Measurements from ENCODE around the gene ADCY10. TPM values are rescaled to one million over a fixed set of nuclear protein-coding genes. Genes with fewer than 3 reads are reported as not detected.

ADCY10 gene
- total RNA-seq, 1 experiment from 2014 or later: 0.20 TPM

DNA sequence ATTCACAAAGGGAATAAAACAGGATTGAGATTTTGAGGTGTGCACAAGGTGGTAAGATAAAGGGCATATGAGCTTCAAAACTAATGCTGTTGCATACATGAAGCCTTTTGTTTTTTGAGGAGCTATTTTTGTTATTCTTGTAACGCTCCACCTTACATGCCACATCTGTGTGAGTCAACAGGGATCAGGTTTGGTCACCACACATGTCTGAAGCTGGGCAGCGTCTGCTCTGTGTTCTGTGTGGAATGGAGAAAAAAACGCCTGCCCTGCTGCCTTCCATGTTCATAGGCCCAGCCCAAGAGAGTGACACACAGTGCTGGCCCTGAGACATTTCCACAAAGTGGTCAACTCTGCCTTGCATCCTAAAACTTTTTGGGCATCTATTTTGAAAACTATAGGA lies 124.4 kb downstream of the ADCY10 start:
- Mint-ChIP-seq H3K27ac (0 out of 7 replicates have a peak overlapping the region, but pooled peaks of 1 of the 3 experiments have one; percentile 5), H3K4me3 (no peak overlapping the region), H3K4me1 (peaks cover 0 to 14% of the 10 kb centered on the region in 2 experiments; a peak in 3 of 4 replicates), H3K27me3 (ENCODE audit: low read depth) (no peaks in the 10 kb centered on the region), H3K9me3 (no peaks in the 10 kb centered on the region), H3K36me3 (ENCODE audit: insufficient read depth in 1 of 3, low read depth in 3 of 3) (peaks cover 26 to 60% (median 48%) of the 10 kb centered on the region in 3 experiments; a peak in 6 of 7 replicates)
- no peak overlapping the region for H2BK120ac ChIP-seq (ENCODE audit: low read depth, low read length, poor library complexity, severe bottlenecking)
- no peak overlapping the region for H3K23ac ChIP-seq (ENCODE audit: insufficient read length, low read depth, low read length)
- no peak overlapping the region for H4K5ac ChIP-seq (ENCODE audit: insufficient read length, low read depth, low read length)
- no peaks in the 10 kb centered on the region for H3K23me2 ChIP-seq (ENCODE audit: insufficient read length, low read depth, low read length, poor library complexity, severe bottlenecking)
- 0 out of 2 replicates have a peak, but pooled peaks cover 2% of the 10 kb centered on the region for H3K4me1 ChIP-seq (ENCODE audit: insufficient read depth, low read length)
- H4K8ac ChIP-seq (replicated peaks; ENCODE audit: insufficient read length, low read depth, low read length): no peak overlapping the region
- H3K14ac ChIP-seq (ENCODE audit: insufficient read depth, low read length): no peak overlapping the region
- WGBS (ENCODE audit: extremely low coverage, insufficient read length, low lambda C conversion rate): no CpG with 5 or more reads among the region's 3 CpGs
- no peak for DNase-seq
- H3K18ac ChIP-seq (ENCODE audit: insufficient read length, low read depth, low read length): no peak overlapping the region
- no peak overlapping the region for H3K9ac ChIP-seq (ENCODE audit: extremely low read depth, insufficient read length, low read length)
- no peak overlapping the region for H2BK5ac ChIP-seq (ENCODE audit: insufficient read length, low read length)
- H3K9me3 ChIP-seq (ENCODE audit: control insufficient read depth, low read depth, low read length): no peaks in the 10 kb centered on the region
- H4K91ac ChIP-seq (ENCODE audit: insufficient read length, low read depth, low read length): no peak overlapping the region
- H3K27ac ChIP-seq (ENCODE audit: insufficient read length, low read depth, low read length): no peak overlapping the region
- H3K79me2 ChIP-seq (ENCODE audit: insufficient read depth, low read length): peaks cover 2% of the 10 kb centered on the region; the same call in 1 of the 2 replicates
- no peak overlapping the region for H3K4me2 ChIP-seq (ENCODE audit: insufficient read depth, insufficient read length, low read length)
- no peak overlapping the region for H2BK15ac ChIP-seq (ENCODE audit: low read depth, low read length)
- no peak overlapping the region for H2AFZ ChIP-seq (ENCODE audit: low read length)
- H2BK12ac ChIP-seq (ENCODE audit: insufficient read length, low read depth, low read length): no peak overlapping the region
- TF ChIP-seq, protein P1, sequence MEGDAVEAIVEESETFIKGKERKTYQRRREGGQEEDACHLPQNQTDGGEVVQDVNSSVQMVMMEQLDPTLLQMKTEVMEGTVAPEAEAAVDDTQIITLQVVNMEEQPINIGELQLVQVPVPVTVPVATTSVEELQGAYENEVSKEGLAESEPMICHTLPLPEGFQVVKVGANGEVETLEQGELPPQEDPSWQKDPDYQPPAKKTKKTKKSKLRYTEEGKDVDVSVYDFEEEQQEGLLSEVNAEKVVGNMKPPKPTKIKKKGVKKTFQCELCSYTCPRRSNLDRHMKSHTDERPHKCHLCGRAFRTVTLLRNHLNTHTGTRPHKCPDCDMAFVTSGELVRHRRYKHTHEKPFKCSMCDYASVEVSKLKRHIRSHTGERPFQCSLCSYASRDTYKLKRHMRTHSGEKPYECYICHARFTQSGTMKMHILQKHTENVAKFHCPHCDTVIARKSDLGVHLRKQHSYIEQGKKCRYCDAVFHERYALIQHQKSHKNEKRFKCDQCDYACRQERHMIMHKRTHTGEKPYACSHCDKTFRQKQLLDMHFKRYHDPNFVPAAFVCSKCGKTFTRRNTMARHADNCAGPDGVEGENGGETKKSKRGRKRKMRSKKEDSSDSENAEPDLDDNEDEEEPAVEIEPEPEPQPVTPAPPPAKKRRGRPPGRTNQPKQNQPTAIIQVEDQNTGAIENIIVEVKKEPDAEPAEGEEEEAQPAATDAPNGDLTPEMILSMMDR (conservative IDR thresholded peaks at IDR 0.05): no peak
- no peak overlapping the region for H2AK5ac ChIP-seq (ENCODE audit: insufficient read length, low read length)
- no peak overlapping the region for H2BK20ac ChIP-seq (ENCODE audit: low read depth, low read length, poor library complexity, severe bottlenecking)
- H3T11ph ChIP-seq (ENCODE audit: low read length): no peak overlapping the region
- no peak overlapping the region for H3K56ac ChIP-seq (ENCODE audit: insufficient read length, low read depth, low read length)
- no peaks in the 10 kb centered on the region for H3K79me1 ChIP-seq (ENCODE audit: insufficient read depth, low read depth, low read length, poor library complexity, severe bottlenecking)
- H3K27me3 ChIP-seq (ENCODE audit: insufficient read depth, low read length): no peaks in the 10 kb centered on the region
- no peak overlapping the region for H3K4ac ChIP-seq (ENCODE audit: low read depth, low read length)
- H4K20me1 ChIP-seq (ENCODE audit: control insufficient read depth, insufficient read depth, insufficient read length): no peaks in the 10 kb centered on the region

Data from H9 (cell line).